Measurements from ENCODE around the gene UBA5.

UBA5 gene

GRCh38 chr3:132655471-132655870 lies 4.7 kb upstream of the UBA5 start:
- no peak for DNase-seq

GRCh38 chr3:132657869-132658747 lies 2.0 kb upstream of the UBA5 start:
- DNase-seq: no peak

GRCh38 chr3:132659000-132659364 lies 1.1 kb upstream of the UBA5 start:
- no peak for DNase-seq

- peak; percentile 49 for DNase-seq
Observed at GRCh38 chr3:132659365-132660051, 621 bp upstream of the UBA5 start, which contains the start of gene ACAD11. Gene ACAD11 (minus strand): TSS chr3:132659809. CDS start chr3:132659751, 58 bp downstream.

GRCh38 chr3:132660811-132661070 lies 612 bp downstream of the UBA5 start:
- no peak for DNase-seq

GRCh38 chr3:132661101-132661500 lies 972 bp downstream of the UBA5 start:
- no peak for DNase-seq

GRCh38 chr3:132662212-132662611 lies 2.1 kb downstream of the UBA5 start:
- no peak for DNase-seq

- DNase-seq: no peak
Observed at GRCh38 chr3:132665230-132665745, 5.2 kb downstream of the UBA5 start.

GRCh38 chr3:132669256-132669777 lies 9.2 kb downstream of the UBA5 start:
- no peak for DNase-seq

- DNase-seq: no peak
Observed at GRCh38 chr3:132675408-132675807, 15.3 kb downstream of the UBA5 start.

- no peak for DNase-seq
Observed at GRCh38 chr3:132679911-132680310, 19.8 kb downstream of the UBA5 start.

GRCh38 chr3:132681421-132681820 lies 21.3 kb downstream of the UBA5 start:
- no peak for DNase-seq

- DNase-seq: no peak
Observed at GRCh38 chr3:132682201-132682600, 22.1 kb downstream of the UBA5 start.

- DNase-seq: no peak
Observed at GRCh38 chr3:132690040-132690439, 29.9 kb downstream of the UBA5 start.

GRCh38 chr3:132694991-132695390 lies 34.9 kb downstream of the UBA5 start:
- no peak for DNase-seq

GRCh38 chr3:132695422-132695821 lies 35.3 kb downstream of the UBA5 start:
- DNase-seq: no peak

GRCh38 chr3:132703733-132704132 lies 43.6 kb downstream of the UBA5 start:
- no peak for DNase-seq

GRCh38 chr3:132709761-132710160 lies 49.6 kb downstream of the UBA5 start:
- no peak for DNase-seq

GRCh38 chr3:132710311-132710710 lies 50.2 kb downstream of the UBA5 start:
- DNase-seq: no peak

GRCh38 chr3:132713977-132714727 lies 54.0 kb downstream of the UBA5 start:
- DNase-seq: no peak

GRCh38 chr3:132716372-132716771 lies 56.2 kb downstream of the UBA5 start:
- no peak for DNase-seq

- no peak for DNase-seq
Observed at GRCh38 chr3:132720228-132720627, 60.1 kb downstream of the UBA5 start.

GRCh38 chr3:132721479-132722164 lies 61.5 kb downstream of the UBA5 start:
- DNase-seq: peak; percentile 50
